Prostate gland (tissue), 2 donors: Measurements from ENCODE around the gene ZNF683. TPM values are rescaled to one million over a fixed set of nuclear protein-coding genes. Genes with fewer than 3 reads are reported as not detected.

Experiments
- DNase-seq: peaks from one replicate; pipeline ENCODE4 v3.0.0-alpha.2; 2019; ENCODE audit warnings: low spot score
- H3K27ac ChIP-seq, 2 donors: fragments of 200-600 bp; sonication (generic); 2 replicates each; pipeline ENCODE4 v1.5.1; 2017 to 2019
- H3K27me3 ChIP-seq: fragments of 200-600 bp; sonication (generic); replicated peaks from 2 replicates; pipeline ENCODE4 v1.5.1; 2019; ENCODE audit not compliant: insufficient read depth
- H3K36me3 ChIP-seq, 2 donors: fragments of 200-600 bp; sonication (generic); 1 replicate in 1 of 2; 2 replicates in 1 of 2; pipeline versions ENCODE4 v1.5.1 to v1.8.1; 2017 to 2019
- H3K4me1 ChIP-seq: fragments of 200-600 bp; sonication (generic); replicated peaks from 2 replicates; pipeline ENCODE4 v1.5.1; 2019
- H3K4me3 ChIP-seq, 2 donors: fragments of 200-600 bp; sonication (generic); 2 replicates each; pipeline ENCODE4 v1.5.1; 2017 to 2019
- H3K9me3 ChIP-seq: fragments of 200-600 bp; sonication (generic); 2 replicates; pipeline ENCODE4 v1.5.1; 2017
- POLR2A ChIP-seq: fragments of 450-650 bp; IDR thresholded peaks from one replicate; pipeline ENCODE4 v1.6.1; 2016; ENCODE audit warnings: antibody characterized with exemption, mild to moderate bottlenecking
- POLR2AphosphoS5 ChIP-seq: sonication (generic); formaldehyde crosslinking; IDR thresholded peaks from one replicate; pipeline ENCODE4 v1.6.1; 2017; ENCODE audit warnings: antibody characterized with exemption
- WGBS: methylation state at CpG from one replicate; pipeline ENCODE4 v1.1.5; 2018; 5-methylcytosine and 5-hydroxymethylcytosine counted together
- intact Hi-C: fragments of 100-400 bp; cut with DNase I; formaldehyde crosslinking; loops from one replicate; pipeline ENCODE4 v1.14.2; 2022
- total RNA-seq, 2 donors: library from RNA; depleted of rRNA; stranded (reverse); fragments of >200 nt; gene quantifications; one replicate each; pipeline ENCODE4 v1.1.0, GENCODE V29; 2016
- TF ChIP-seq, protein P1 (sequence below), 4 experiments: fragments of 200-600 bp in 2 of 4; fragments of 450-650 bp in 2 of 4; sonication (generic) in 2 of 4; IDR thresholded peaks; 1 replicate in 3 of 4; 2 replicates in 1 of 4; pipeline ENCODE4 v1.5.1; 2016 to 2019; ENCODE audit warnings: antibody characterized with exemption in 4 of 4, mild to moderate bottlenecking in 2 of 4, moderate library complexity in 2 of 4

The ZNF683 gene
- total RNA-seq, 2 donors from 2014 or later = 4.8 TPM; not detected in 1

DNA sequence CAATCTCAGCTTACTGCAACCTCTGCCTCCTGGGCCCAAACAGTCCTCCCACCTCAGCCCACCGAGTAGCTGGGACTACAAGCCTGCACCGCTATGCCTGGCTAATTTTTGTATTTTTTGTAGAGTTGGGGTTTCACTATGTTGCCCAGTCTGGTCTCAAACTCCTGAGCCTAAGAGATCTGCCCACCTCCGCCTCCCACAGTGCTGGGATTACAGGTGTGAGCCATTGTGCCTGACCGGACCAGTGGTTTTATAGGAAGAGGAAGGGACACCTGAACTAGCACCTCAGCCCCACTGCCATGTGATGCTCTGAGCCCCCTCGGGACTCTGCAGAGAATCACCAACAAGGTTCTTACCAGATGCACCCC is 22.7 kb downstream of the ZNF683 start:
- no peak for DNase-seq
- no peaks in the 10 kb centered on the region for H3K36me3 ChIP-seq
- H3K27me3 ChIP-seq = no peaks in the 10 kb centered on the region
- no peak overlapping the region for H3K4me3 ChIP-seq
- peaks cover 5% of the 10 kb centered on the region for H3K4me1 ChIP-seq
- intact Hi-C loops = no loop called here
- H3K27ac ChIP-seq = no peak overlapping the region
- H3K9me3 ChIP-seq = no peaks in the 10 kb centered on the region
- WGBS = 81% methylated on average over 5 of the region's 5 CpGs
- TF ChIP-seq, protein P1, sequence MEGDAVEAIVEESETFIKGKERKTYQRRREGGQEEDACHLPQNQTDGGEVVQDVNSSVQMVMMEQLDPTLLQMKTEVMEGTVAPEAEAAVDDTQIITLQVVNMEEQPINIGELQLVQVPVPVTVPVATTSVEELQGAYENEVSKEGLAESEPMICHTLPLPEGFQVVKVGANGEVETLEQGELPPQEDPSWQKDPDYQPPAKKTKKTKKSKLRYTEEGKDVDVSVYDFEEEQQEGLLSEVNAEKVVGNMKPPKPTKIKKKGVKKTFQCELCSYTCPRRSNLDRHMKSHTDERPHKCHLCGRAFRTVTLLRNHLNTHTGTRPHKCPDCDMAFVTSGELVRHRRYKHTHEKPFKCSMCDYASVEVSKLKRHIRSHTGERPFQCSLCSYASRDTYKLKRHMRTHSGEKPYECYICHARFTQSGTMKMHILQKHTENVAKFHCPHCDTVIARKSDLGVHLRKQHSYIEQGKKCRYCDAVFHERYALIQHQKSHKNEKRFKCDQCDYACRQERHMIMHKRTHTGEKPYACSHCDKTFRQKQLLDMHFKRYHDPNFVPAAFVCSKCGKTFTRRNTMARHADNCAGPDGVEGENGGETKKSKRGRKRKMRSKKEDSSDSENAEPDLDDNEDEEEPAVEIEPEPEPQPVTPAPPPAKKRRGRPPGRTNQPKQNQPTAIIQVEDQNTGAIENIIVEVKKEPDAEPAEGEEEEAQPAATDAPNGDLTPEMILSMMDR (IDR thresholded peaks at IDR 0.05) = no peak
- TF ChIP-seq POLR2A (no peak), POLR2AphosphoS5 (no peak)

DNA sequence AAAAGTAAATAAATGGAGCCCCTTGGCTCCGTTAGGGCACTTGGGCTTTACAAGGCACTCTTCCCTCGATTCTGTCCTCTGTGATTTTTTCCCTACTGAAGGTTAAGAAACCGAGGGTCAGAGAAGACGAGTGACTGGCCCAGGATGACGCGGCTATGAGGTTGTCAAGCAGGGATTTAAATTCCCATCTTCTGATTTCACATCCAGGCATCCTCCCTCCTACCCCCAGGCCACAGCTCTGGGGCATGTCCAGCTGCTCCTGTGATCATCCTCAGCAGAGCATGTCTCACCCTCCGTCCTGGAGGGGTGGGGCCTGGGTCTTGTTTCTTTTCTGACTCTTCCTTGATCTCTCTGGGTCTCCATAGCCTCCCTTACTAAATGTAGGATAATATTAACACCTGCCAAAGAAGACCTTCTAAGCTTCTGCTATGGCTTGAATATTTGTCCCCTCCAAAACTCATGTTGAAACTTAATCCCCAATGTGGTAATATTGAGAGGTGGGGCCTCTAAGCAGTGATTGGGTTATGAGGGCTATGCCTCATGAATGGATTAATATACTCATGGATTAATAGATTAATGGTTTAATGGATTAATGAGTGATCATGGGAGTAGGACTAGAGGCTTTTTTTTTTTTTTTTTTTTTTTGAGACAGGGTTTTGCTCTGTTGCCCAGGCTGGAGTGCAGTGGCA is 23.2 kb downstream of the ZNF683 start:
- H3K36me3 ChIP-seq = no peaks in the 10 kb centered on the region
- H3K4me3 ChIP-seq = no peak overlapping the region
- H3K27ac ChIP-seq = no peak overlapping the region
- H3K27me3 ChIP-seq = no peaks in the 10 kb centered on the region
- intact Hi-C loops = no loop called here
- peaks cover 5% of the 10 kb centered on the region for H3K4me1 ChIP-seq
- TF ChIP-seq, protein P1 (IDR thresholded peaks at IDR 0.05) = no peak
- 80% methylated on average over 7 of the region's 7 CpGs for WGBS
- DNase-seq = no peak
- no peaks in the 10 kb centered on the region for H3K9me3 ChIP-seq

DNA sequence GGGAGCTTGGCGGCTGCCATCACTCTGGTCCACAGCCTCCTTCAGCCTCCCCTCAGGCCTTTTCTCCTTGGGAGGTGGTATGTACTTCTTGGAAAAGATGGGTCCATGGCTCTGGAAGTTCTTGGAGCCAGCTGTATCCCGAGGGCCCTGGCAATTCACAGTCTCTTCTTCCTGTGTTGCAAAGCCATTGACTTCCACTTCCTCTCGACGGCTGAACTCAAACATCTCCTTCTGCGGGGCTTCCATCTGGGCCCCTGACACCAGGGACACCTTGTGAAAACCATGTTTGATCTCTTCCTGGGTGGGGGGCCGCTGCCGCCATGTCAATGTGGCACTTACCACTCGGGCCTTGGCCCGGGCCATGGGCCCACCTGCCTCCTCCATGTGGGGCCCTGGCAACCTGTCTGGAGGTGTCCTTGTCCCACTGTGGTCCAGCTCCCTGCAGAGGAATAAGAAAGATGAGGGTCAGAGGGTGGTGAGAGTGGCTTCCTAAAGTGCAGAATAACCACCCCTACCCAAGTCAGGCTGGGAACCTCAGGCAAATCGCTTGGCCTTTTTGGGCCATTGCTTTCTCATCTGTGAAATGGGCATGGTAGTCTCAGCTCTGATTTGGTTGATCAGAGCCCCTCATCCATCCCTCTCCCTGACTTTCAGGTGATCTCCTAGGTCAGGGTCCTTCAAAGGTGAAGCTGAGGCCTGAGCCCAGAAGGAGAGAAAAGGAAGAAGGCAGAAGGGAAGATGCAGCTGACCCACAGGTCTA is 26.1 kb downstream of the ZNF683 start:
- WGBS = 72% methylated on average over 10 of the region's 10 CpGs
- H3K4me3 ChIP-seq = no peak overlapping the region
- H3K9me3 ChIP-seq = no peaks in the 10 kb centered on the region
- intact Hi-C loops = no loop called here
- H3K27ac ChIP-seq = no peak overlapping the region
- no peaks in the 10 kb centered on the region for H3K4me1 ChIP-seq
- no peak for DNase-seq
- no peaks in the 10 kb centered on the region for H3K27me3 ChIP-seq
- TF ChIP-seq, protein P1 (IDR thresholded peaks at IDR 0.05) = no peak
- TF ChIP-seq POLR2AphosphoS5 = no peak
- TF ChIP-seq POLR2A = no peak
- H3K36me3 ChIP-seq = no peaks in the 10 kb centered on the region

DNA sequence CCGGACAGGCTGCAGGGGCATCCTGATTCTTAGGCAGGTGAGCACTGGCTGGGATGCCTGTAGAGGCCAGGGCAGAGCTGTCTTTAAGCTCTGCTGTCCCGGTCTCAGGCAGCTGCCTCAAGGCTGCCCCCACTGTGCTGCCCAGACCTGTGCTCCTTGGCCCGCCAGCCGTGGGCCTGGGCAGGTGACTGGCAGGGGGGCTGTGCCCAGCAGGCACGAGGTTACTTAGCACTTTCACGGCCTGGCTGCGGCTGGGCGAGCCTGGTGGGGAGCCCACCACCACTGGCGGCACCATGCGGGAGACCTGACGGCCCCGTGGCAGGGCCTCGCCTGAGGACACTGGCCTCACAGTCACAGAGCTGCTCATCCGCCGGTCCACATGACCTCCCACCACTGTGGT is 26.8 kb downstream of the ZNF683 start:
- no peaks in the 10 kb centered on the region for H3K4me1 ChIP-seq
- no peaks in the 10 kb centered on the region for H3K36me3 ChIP-seq
- no peak overlapping the region for H3K4me3 ChIP-seq
- H3K9me3 ChIP-seq = no peaks in the 10 kb centered on the region
- intact Hi-C loops = no loop called here
- DNase-seq = no peak
- WGBS = 73% methylated on average over 15 of the region's 15 CpGs
- TF ChIP-seq POLR2A (no peak), POLR2AphosphoS5 (no peak)
- TF ChIP-seq, protein P1 (IDR thresholded peaks at IDR 0.05) = no peak
- H3K27me3 ChIP-seq = no peaks in the 10 kb centered on the region
- H3K27ac ChIP-seq = no peak overlapping the region
